ENCODE data around the gene FN1.

Gene FN1

GRCh38 chr2:215405722-215406581 lies 29.9 kb downstream of the FN1 start:
- DNase-seq: no peak

GRCh38 chr2:215404348-215405012 lies 31.4 kb downstream of the FN1 start:
- no peak for DNase-seq

GRCh38 chr2:215403441-215404347 lies 32.2 kb downstream of the FN1 start:
- no peak for DNase-seq

GRCh38 chr2:215401896-215402379 lies 33.9 kb downstream of the FN1 start:
- DNase-seq: no peak

GRCh38 chr2:215399067-215399716 lies 36.7 kb downstream of the FN1 start:
- DNase-seq: no peak

GRCh38 chr2:215397632-215398341 lies 38.1 kb downstream of the FN1 start:
- DNase-seq: no peak

- no peak for DNase-seq
Measured at GRCh38 chr2:215396595-215397313, 39.1 kb downstream of the FN1 start.

GRCh38 chr2:215395687-215396460 lies 40.0 kb downstream of the FN1 start:
- DNase-seq: no peak

- no peak for DNase-seq
Measured at GRCh38 chr2:215394102-215394805, 41.6 kb downstream of the FN1 start.

GRCh38 chr2:215392687-215393270 lies 43.1 kb downstream of the FN1 start:
- DNase-seq: no peak

- no peak for DNase-seq
Measured at GRCh38 chr2:215392164-215392563, 43.7 kb downstream of the FN1 start.

- DNase-seq: no peak
Measured at GRCh38 chr2:215391531-215391930, 44.3 kb downstream of the FN1 start.

- DNase-seq: no peak
Measured at GRCh38 chr2:215390550-215390913, 45.3 kb downstream of the FN1 start.

GRCh38 chr2:215388002-215388728 lies 47.7 kb downstream of the FN1 start:
- no peak for DNase-seq

GRCh38 chr2:215386566-215386965 lies 49.3 kb downstream of the FN1 start:
- DNase-seq: no peak

GRCh38 chr2:215384710-215385109 lies 51.2 kb downstream of the FN1 start:
- DNase-seq: no peak

GRCh38 chr2:215383652-215384279 lies 52.1 kb downstream of the FN1 start:
- no peak for DNase-seq

- DNase-seq: no peak
Measured at GRCh38 chr2:215382480-215382879, 53.4 kb downstream of the FN1 start.
